Retinal pigment epithelial cell (primary cell): ENCODE data around the gene WWOX.

Experiments used
- DNase-seq: peaks from one replicate; pipeline ENCODE4 v3.0.0-alpha.2; 2010; ENCODE audit warnings: low read depth
- H3K4me3 ChIP-seq: 2 replicates; pipeline ENCODE4 v1.5.1; 2011; ENCODE audit warnings: mild to moderate bottlenecking, low read length, control low read depth, moderate library complexity
- TF ChIP-seq, protein P1 (sequence below): conservative IDR thresholded peaks from 2 replicates; pipeline ENCODE4 v1.5.1; 2011; ENCODE audit warnings: low read depth, low read length, control low read depth, inconsistent platforms

The WWOX gene

DNA sequence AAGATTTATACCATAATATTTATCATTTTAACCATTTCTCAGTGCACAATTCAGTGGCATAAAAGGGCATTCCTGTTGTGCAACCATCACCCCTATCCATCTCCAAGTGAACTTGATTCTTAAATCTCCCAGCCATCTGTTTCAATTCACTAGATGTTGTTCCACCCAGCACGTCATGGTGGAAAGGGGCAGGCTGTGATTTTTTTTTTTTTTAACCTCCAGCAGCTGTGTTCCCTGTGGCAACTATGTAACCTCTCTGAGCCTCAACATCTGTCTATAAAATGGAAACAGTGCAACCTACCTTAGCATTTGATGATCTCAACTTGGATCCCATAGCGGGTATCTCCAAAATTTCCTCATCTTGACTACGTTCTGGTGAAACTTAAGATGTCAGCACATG lies 604.5 kb downstream of the WWOX start:
- TF ChIP-seq, protein P1, sequence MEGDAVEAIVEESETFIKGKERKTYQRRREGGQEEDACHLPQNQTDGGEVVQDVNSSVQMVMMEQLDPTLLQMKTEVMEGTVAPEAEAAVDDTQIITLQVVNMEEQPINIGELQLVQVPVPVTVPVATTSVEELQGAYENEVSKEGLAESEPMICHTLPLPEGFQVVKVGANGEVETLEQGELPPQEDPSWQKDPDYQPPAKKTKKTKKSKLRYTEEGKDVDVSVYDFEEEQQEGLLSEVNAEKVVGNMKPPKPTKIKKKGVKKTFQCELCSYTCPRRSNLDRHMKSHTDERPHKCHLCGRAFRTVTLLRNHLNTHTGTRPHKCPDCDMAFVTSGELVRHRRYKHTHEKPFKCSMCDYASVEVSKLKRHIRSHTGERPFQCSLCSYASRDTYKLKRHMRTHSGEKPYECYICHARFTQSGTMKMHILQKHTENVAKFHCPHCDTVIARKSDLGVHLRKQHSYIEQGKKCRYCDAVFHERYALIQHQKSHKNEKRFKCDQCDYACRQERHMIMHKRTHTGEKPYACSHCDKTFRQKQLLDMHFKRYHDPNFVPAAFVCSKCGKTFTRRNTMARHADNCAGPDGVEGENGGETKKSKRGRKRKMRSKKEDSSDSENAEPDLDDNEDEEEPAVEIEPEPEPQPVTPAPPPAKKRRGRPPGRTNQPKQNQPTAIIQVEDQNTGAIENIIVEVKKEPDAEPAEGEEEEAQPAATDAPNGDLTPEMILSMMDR: no peak
- DNase-seq: no peak
- no peak overlapping the region for H3K4me3 ChIP-seq

- no peak overlapping the region for H3K4me3 ChIP-seq
- TF ChIP-seq, protein P1: no peak
- DNase-seq: peak; percentile 27
Measured at GRCh38 chr16:78704416-78704815, 605.0 kb downstream of the WWOX start.

GRCh38 chr16:78705694-78706093 lies 606.2 kb downstream of the WWOX start:
- peak; percentile 24 for DNase-seq
- H3K4me3 ChIP-seq: no peak overlapping the region
- TF ChIP-seq, protein P1: peak; percentile 55

DNA sequence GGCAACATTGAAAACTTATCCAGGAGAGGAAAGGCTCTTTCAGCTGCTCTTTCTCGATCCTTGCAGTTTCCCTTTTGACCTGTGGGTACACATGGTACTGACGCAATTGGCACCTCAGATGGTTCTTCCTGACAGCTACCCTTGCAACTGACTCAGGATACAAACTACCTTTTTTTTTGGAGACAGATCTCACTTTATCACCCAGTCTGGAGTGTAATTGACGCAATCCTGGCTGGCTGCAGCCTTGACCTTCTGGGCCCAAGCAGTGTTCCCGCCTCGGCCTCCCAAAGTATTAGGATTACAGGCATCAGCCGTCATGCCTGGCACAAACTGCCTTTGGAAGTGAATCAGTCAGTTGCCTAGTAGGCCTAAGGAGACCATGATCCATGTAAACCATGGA lies 607.2 kb downstream of the WWOX start:
- no peak for DNase-seq
- H3K4me3 ChIP-seq: no peak overlapping the region
- TF ChIP-seq, protein P1: no peak

DNA sequence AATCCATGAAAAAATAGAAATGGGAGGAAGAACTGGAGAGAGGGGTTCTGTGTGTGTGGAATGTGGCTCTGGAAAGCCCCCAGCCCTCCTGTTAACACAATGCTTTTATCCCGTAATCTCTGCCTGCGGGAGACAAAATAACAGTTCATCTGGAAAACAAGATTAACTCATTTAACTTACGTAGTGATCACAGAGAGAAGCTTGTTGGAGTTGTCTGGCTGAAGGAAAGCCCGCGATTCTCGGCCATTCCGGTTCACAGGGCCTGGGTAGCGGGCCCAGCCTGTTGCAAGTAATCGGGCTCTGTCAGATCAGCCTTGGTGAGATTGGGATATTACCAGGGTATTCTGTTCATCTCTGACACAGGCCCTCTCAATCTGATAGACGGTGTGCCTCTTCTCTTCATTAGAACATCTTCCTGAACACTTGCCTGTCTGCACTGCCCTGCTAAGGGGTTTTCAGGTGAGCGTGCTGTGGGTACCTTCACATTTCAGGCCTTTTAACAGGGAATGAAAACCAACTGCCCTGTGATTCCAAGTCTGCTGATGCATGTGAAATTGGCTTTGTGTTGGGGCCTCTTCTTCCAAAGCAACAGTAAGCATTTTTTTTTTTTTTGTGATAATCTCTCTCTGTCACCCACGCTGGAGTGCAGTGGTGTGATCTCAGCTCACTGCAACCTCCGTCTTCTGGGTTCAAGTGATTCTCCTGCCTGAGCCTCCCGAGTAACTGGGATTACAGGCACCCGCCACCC lies 609.9 kb downstream of the WWOX start:
- TF ChIP-seq, protein P1: no peak
- peak; percentile 26 for DNase-seq
- no peak overlapping the region for H3K4me3 ChIP-seq

DNA sequence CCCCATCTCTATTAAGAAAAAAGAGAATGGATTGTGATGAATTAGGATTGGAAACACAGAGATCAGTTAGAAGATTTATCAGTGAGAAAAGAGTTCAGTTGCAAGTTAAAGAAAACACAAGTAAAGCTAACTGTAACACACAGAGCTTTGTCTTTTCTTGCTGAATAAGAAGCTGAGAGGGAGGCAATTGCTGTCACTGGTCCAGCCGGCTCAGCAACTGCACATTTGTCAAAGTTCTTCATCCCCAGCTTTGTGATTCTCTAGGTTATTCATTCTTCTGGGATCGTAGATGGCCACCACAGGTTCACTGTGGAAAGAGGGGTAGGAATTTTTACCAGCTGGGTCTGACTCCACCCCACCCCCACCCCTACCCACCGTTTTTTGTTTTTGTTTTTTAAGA lies 615.7 kb downstream of the WWOX start:
- H3K4me3 ChIP-seq: no peak overlapping the region
- no peak for DNase-seq
- TF ChIP-seq, protein P1: no peak

GRCh38 chr16:78715673-78716072 lies 616.2 kb downstream of the WWOX start:
- H3K4me3 ChIP-seq: no peak overlapping the region
- TF ChIP-seq, protein P1: no peak
- DNase-seq: no peak
